Lower leg skin (tissue), 3 donors: ENCODE results near the gene HYAL2.
A peak's percentile ranks its signal among the peaks of the same experiment; 100 is the strongest.

Experiments used
- CTCF ChIP-seq, 3 donors: fragments of 450-650 bp; IDR thresholded peaks; one replicate each; pipeline ENCODE4 v1.5.1; 2016; ENCODE audit warnings: antibody characterized with exemption in 3 of 3, mild to moderate bottlenecking in 3 of 3, moderate library complexity in 2 of 3
- POLR2A ChIP-seq, 2 donors: fragments of 450-650 bp; IDR thresholded peaks; one replicate each; pipeline ENCODE4 v1.6.1; 2016 to 2017; ENCODE audit warnings: antibody characterized with exemption in 2 of 2, mild to moderate bottlenecking in 1 of 2, moderate library complexity in 1 of 2

DNA sequence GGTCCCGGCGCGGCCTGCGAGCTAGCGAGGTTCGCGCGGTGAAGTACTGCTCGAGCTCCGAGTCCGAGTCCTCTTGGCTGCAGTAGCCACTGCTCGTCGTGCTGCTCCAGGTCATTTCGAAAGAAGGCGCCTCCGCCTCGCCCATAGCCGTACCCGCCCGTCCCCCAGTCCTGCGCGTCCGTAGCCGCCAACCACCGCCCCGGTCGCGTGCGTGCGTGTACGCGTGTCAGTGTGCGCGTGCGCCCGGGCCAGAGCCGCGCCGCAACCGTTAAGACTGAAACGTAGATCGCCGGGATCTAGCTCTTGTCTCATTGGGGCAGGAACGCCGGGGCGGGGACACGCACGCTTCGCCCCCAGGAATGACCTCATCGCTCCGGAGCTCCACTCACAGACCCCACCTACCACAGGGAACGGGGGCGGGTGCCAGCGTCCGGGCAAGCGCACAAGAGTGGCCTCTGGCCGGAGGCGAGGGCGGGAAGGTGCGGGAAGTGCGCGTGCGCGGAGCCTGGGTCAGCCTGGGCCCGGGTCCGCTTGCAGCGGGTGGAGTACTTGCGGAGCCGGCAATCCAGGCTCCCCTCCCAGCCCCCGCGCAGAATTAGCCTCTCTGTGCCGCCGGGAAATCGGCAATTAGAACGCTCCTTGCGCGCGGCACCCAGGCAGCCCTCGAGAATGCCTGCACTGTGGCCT, 14.8 kb upstream of the HYAL2 start:
- TF ChIP-seq CTCF (IDR thresholded peaks at IDR 0.05) (no peak), POLR2A (IDR thresholded peaks at IDR 0.05) (peak in 1 of 2 donors; percentile 18)
